ENCODE results near the gene AFDN. TPM values are rescaled to one million over a fixed set of nuclear protein-coding genes. Genes with fewer than 3 reads are reported as not detected.

AFDN gene
- total RNA-seq, 1 donor from 2014 or later, result 102 TPM

- H3K9me3 ChIP-seq, result no peaks in the 10 kb centered on the region
- H3K4me1 ChIP-seq, result no peaks in the 10 kb centered on the region
- intact Hi-C loops (cut with DNase I), result no loop called here
- TF ChIP-seq CTCF (IDR thresholded peaks at IDR 0.05), result no peak
- no peak overlapping the region for H3K4me3 ChIP-seq
- no peaks in the 10 kb centered on the region for H3K36me3 ChIP-seq
- no peak overlapping the region for H3K27ac ChIP-seq
- no peaks in the 10 kb centered on the region for H3K27me3 ChIP-seq
- no peak for DNase-seq (ENCODE audit: low spot score in 2 of 2)
Measured at GRCh38 chr6:167835260-167835659, 8.5 kb downstream of the AFDN start.

- intact Hi-C loops (cut with DNase I), result no loop called here
Measured at GRCh38 chr6:167836721-167837120, 10.0 kb downstream of the AFDN start.

GRCh38 chr6:167838207-167838748 is 11.6 kb downstream of the AFDN start:
- no peak overlapping the region for H3K4me3 ChIP-seq
- intact Hi-C loops (cut with DNase I), result no loop called here
- H3K27ac ChIP-seq, result no peak overlapping the region
- no peak for DNase-seq (ENCODE audit: low spot score in 2 of 2)
- no peaks in the 10 kb centered on the region for H3K9me3 ChIP-seq
- H3K27me3 ChIP-seq, result no peaks in the 10 kb centered on the region
- H3K36me3 ChIP-seq, result no peaks in the 10 kb centered on the region
- H3K4me1 ChIP-seq, result no peaks in the 10 kb centered on the region
- TF ChIP-seq CTCF (IDR thresholded peaks at IDR 0.05), result no peak

More at GRCh38 chr6:167836721-167837120, 10.0 kb downstream of the AFDN start:
- Histone ChIP-seq H3K36me3 (no peaks in the 10 kb centered on the region), H3K4me1 (no peaks in the 10 kb centered on the region), H3K4me3 (no peak overlapping the region), H3K9me3 (no peaks in the 10 kb centered on the region), H3K27me3 (no peaks in the 10 kb centered on the region), H3K27ac (no peak overlapping the region)
- no peak for DNase-seq (ENCODE audit: low spot score in 2 of 2)
- TF ChIP-seq CTCF (IDR thresholded peaks at IDR 0.05), result no peak

- H3K4me3 ChIP-seq, result no peak overlapping the region
- H3K27ac ChIP-seq, result no peak overlapping the region
- no peaks in the 10 kb centered on the region for H3K27me3 ChIP-seq
- no peaks in the 10 kb centered on the region for H3K4me1 ChIP-seq
- no peaks in the 10 kb centered on the region for H3K36me3 ChIP-seq
- intact Hi-C loops (cut with DNase I), result no loop called here
- H3K9me3 ChIP-seq, result no peaks in the 10 kb centered on the region
- no peak for TF ChIP-seq CTCF (IDR thresholded peaks at IDR 0.05)
- DNase-seq (ENCODE audit: low spot score in 2 of 2), result no peak
Measured at GRCh38 chr6:167839343-167839742, 12.6 kb downstream of the AFDN start.

GRCh38 chr6:167839755-167840154 is 13.0 kb downstream of the AFDN start:
- Histone ChIP-seq H3K4me1 (no peaks in the 10 kb centered on the region), H3K27me3 (no peaks in the 10 kb centered on the region), H3K4me3 (no peak overlapping the region), H3K36me3 (no peaks in the 10 kb centered on the region), H3K9me3 (no peaks in the 10 kb centered on the region), H3K27ac (no peak overlapping the region)
- intact Hi-C loops (cut with DNase I), result no loop called here
- no peak for TF ChIP-seq CTCF (IDR thresholded peaks at IDR 0.05)
- no peak for DNase-seq (ENCODE audit: low spot score in 2 of 2)

GRCh38 chr6:167840160-167840525 is 13.4 kb downstream of the AFDN start:
- no peak overlapping the region for H3K27ac ChIP-seq
- intact Hi-C loops (cut with DNase I), result no loop called here
- no peak overlapping the region for H3K4me3 ChIP-seq
- H3K27me3 ChIP-seq, result no peaks in the 10 kb centered on the region
- no peak for TF ChIP-seq CTCF (IDR thresholded peaks at IDR 0.05)
- H3K9me3 ChIP-seq, result no peaks in the 10 kb centered on the region
- DNase-seq (ENCODE audit: low spot score in 2 of 2), result no peak
- H3K36me3 ChIP-seq, result no peaks in the 10 kb centered on the region
- no peaks in the 10 kb centered on the region for H3K4me1 ChIP-seq

Measured in ascending aorta (tissue), 2 donors.